Endothelial cell of umbilical vein (primary cell): Measurements from ENCODE around the gene ATP13A3.

Experiments used
- EZH2 ChIP-seq: IDR thresholded peaks from 2 replicates; pipeline ENCODE4 v1.6.1; 2012; ENCODE audit warnings: borderline replicate concordance, low read depth, mild to moderate bottlenecking, moderate library complexity, low read length, inconsistent platforms; ENCODE audit not compliant: severe bottlenecking
- MAX ChIP-seq: IDR thresholded peaks from 2 replicates; pipeline ENCODE4 v1.6.1; 2011; ENCODE audit not compliant: insufficient read depth, insufficient read length
- POLR2A ChIP-seq: IDR thresholded peaks from 2 replicates; pipeline ENCODE4 v1.6.1; 2012; ENCODE audit warnings: low read depth, mild to moderate bottlenecking, control low read depth, low read length
- TF ChIP-seq, protein P1 (sequence below), 2 donors: IDR thresholded peaks; 1 replicate in 1 of 2; 2 replicates in 1 of 2; pipeline ENCODE4 v1.5.1; 2011; ENCODE audit warnings: low read length in 2 of 2, mild to moderate bottlenecking in 2 of 2, moderate library complexity in 2 of 2, control low read depth in 1 of 2, inconsistent platforms in 1 of 2, low read depth in 1 of 2; ENCODE audit not compliant: insufficient read depth in 1 of 2; ENCODE audit errors: extremely low read depth in 1 of 2

- TF ChIP-seq MAX (no peak), POLR2A (no peak), EZH2 (no peak)
- TF ChIP-seq, protein P1, sequence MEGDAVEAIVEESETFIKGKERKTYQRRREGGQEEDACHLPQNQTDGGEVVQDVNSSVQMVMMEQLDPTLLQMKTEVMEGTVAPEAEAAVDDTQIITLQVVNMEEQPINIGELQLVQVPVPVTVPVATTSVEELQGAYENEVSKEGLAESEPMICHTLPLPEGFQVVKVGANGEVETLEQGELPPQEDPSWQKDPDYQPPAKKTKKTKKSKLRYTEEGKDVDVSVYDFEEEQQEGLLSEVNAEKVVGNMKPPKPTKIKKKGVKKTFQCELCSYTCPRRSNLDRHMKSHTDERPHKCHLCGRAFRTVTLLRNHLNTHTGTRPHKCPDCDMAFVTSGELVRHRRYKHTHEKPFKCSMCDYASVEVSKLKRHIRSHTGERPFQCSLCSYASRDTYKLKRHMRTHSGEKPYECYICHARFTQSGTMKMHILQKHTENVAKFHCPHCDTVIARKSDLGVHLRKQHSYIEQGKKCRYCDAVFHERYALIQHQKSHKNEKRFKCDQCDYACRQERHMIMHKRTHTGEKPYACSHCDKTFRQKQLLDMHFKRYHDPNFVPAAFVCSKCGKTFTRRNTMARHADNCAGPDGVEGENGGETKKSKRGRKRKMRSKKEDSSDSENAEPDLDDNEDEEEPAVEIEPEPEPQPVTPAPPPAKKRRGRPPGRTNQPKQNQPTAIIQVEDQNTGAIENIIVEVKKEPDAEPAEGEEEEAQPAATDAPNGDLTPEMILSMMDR (IDR thresholded peaks at IDR 0.05; ENCODE audit: extremely low read depth in 1 of 2, insufficient read depth in 1 of 2, low read depth in 1 of 2, low read length in 2 of 2) = no peak
Measured at GRCh38 chr3:194418671-194419070, 68.1 kb downstream of the ATP13A3 start.
